ENCODE results near the gene NOS1. TPM values are rescaled to one million over a fixed set of nuclear protein-coding genes. Genes with fewer than 3 reads are reported as not detected.

The NOS1 gene
- total RNA-seq, 1 donor from 2014 or later, result under 0.01 TPM

DNA sequence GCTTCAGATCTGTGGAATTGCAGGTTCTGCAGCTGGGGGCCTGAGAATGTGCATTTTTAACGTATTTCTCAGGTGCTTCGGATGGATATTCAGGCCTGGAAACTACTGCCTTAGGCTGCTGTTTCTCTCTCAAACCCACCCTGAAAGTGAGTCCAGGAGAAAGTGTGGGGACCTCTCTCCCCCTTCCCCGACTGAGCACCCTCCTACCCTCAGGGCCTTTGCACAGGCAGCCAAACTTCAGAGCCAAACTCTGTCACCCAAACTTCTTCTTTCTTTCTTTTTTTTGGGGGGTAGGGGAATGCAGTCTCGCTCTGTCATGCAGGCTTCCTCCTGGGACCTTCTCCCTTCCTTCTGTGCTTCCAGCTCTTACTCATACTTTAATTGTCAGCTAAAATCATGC is 88.7 kb downstream of the NOS1 start:
- TF ChIP-seq, protein P1, sequence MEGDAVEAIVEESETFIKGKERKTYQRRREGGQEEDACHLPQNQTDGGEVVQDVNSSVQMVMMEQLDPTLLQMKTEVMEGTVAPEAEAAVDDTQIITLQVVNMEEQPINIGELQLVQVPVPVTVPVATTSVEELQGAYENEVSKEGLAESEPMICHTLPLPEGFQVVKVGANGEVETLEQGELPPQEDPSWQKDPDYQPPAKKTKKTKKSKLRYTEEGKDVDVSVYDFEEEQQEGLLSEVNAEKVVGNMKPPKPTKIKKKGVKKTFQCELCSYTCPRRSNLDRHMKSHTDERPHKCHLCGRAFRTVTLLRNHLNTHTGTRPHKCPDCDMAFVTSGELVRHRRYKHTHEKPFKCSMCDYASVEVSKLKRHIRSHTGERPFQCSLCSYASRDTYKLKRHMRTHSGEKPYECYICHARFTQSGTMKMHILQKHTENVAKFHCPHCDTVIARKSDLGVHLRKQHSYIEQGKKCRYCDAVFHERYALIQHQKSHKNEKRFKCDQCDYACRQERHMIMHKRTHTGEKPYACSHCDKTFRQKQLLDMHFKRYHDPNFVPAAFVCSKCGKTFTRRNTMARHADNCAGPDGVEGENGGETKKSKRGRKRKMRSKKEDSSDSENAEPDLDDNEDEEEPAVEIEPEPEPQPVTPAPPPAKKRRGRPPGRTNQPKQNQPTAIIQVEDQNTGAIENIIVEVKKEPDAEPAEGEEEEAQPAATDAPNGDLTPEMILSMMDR (conservative IDR thresholded peaks at IDR 0.05; ENCODE audit: low read depth, low read length), result no peak
- DNase-seq (ENCODE audit: low read depth), result no peak
- no peak overlapping the region for H3K4me3 ChIP-seq (ENCODE audit: low read depth, low read length)

DNA sequence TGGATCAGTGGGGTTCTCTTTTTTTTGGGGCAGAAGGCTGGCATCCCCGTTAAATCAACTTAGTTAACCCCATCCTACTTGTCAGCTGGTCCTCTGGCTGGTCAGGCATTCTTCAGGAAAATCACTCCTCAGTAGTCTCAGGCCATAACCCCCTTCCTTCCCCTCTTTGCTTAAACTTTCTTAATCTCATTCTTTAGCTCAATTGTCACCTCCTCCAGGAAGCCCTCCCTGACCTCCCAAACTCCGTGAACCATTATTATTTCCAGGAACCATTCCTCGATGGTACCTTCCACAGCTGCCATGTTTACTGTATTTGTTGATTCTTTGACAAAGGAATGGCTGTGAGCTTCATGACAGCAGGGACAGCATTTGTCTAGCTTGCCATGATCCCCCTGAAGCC is 98.7 kb downstream of the NOS1 start:
- DNase-seq (ENCODE audit: low read depth), result no peak
- no peak overlapping the region for H3K4me3 ChIP-seq (ENCODE audit: low read depth, low read length)
- TF ChIP-seq, protein P1 (conservative IDR thresholded peaks at IDR 0.05; ENCODE audit: low read depth, low read length), result no peak

DNA sequence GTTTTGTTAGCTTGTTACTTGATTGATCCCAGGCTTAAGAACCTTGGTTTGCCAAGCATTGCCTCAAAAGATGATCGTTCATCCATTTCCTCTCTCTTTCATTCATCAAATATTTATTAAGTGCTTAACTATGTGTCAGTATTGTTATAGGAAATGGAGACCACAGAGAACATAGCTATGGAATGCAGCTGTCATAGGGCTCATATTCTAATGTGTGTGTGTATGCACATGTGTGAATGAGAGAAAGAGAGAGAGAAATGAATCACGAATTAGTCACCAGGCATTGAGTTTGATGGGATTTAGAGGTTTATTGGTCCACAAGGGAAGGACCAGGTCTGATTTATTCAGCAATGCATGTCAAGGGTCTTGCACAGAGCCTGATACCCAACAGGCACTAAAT is 100.2 kb downstream of the NOS1 start:
- no peak overlapping the region for H3K4me3 ChIP-seq (ENCODE audit: low read depth, low read length)
- no peak for DNase-seq (ENCODE audit: low read depth)
- TF ChIP-seq, protein P1 (conservative IDR thresholded peaks at IDR 0.05; ENCODE audit: low read depth, low read length), result no peak

DNA sequence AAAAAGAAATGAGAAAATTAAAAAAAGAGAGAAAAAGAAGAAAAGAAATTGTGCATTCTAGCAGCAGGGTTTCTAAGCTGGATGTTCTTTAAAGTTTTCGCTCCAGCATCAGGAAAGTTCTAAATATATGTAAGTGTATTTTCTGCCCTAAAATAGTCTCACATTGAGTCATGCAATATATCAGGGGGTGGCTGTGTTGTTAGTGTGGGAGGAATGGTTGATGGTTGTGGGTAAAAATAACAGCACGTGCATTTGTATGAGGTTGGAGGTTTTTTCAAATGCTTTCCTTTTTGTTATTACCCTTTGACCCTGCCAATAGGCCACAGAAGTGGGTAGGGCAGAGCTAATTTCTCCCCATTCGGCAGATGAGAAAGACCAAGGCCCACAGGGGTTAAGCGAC is 106.0 kb downstream of the NOS1 start:
- H3K4me3 ChIP-seq (ENCODE audit: low read depth, low read length), result no peak overlapping the region
- TF ChIP-seq, protein P1 (conservative IDR thresholded peaks at IDR 0.05; ENCODE audit: low read depth, low read length), result no peak
- no peak for DNase-seq (ENCODE audit: low read depth)

DNA sequence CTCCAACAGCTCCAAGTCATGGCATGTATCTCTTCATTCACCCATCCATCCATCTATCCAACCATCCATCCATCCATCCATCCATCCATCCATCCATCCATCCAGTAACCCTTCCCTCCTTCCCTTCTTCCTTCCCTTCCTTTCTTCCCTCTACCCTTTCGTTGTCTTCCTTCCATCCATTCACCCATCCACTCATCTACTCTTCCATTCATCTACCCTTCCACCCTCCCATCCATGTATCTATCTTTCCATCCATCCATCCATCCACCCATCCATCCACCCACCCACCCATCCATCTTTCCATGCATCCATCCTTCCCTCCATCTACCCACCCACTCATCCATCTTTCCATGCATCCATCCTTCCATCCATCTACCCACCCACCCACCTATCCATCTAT is 117.9 kb downstream of the NOS1 start:
- TF ChIP-seq, protein P1 (conservative IDR thresholded peaks at IDR 0.05; ENCODE audit: low read depth, low read length), result no peak
- DNase-seq (ENCODE audit: low read depth), result no peak
- H3K4me3 ChIP-seq (ENCODE audit: low read depth, low read length), result no peak overlapping the region

DNA sequence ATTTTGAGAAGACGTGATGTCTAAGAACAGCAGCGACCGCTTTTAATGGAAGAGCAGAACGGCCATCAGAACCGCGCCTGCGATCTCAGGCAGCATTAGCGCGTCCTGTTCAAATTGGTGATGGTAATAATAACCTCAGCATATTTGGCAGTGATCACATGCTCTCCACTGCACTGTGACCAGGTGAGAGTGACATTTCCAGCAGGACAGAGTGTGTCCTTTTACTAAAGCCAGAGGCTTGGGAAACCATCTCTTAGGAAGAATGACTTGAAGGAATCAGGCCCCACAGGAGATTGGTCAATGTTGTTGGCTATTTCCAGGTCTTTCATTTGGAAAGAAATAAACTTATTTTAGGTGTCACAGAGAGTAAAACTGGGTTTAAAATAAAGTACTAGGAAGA is 119.7 kb downstream of the NOS1 start:
- H3K4me3 ChIP-seq (ENCODE audit: low read depth, low read length), result no peak overlapping the region
- TF ChIP-seq, protein P1 (conservative IDR thresholded peaks at IDR 0.05; ENCODE audit: low read depth, low read length), result no peak
- DNase-seq (ENCODE audit: low read depth), result no peak

DNA sequence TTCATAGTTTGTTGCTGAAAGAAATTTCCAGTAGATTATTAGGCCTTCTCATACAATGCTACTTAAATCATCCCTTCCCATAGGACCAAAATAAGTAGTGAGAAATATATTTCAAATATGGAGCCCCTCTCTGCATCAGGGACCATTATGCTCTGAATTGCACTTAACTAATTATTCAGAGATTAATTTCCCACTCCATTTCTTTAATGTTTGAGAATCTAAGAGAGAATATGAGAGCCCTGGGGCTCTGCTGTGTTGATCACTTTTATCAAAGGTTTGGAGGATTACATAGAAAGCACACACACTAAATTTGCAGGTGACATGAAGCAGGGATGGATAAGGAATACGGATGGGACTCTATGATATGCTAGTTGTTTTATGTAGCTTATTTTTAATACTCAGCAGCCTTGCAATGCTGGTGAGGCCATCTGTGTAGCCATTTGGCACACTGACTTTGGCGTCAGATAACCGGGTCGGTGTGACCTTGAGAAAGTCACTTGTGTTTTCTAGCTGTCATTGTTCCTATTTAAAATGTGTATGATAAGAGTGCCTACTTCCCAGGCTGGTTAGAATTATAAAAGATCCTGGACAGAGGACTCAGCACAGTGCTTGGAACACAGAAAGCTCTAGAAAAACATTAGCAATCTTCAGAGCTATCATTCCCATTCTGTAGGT is 121.2 kb downstream of the NOS1 start:
- no peak for DNase-seq (ENCODE audit: low read depth)
- TF ChIP-seq, protein P1 (conservative IDR thresholded peaks at IDR 0.05; ENCODE audit: low read depth, low read length), result no peak
- H3K4me3 ChIP-seq (ENCODE audit: low read depth, low read length), result no peak overlapping the region

Measured in epithelial cell of proximal tubule (primary cell).